HAP-1 (cell line): ENCODE measurements around the gene PLXDC2.

Experiments
- DNase-seq, 2 experiments: peaks; one replicate each; pipeline ENCODE4 v3.0.0-alpha.2; 2016 to 2020; ENCODE audit warnings: low spot score in 2 of 2
- H3K27me3 ChIP-seq: fragments of 250-450 bp; sonication (Bioruptor Pico); 2 replicates; pipeline ENCODE4 v1.5.1; 2020; ENCODE audit warnings: low read depth, mild to moderate bottlenecking, moderate library complexity
- H3K36me3 ChIP-seq: fragments of 250-450 bp; sonication (Bioruptor Pico); replicated peaks from 2 replicates; pipeline ENCODE4 v1.5.1; 2020; ENCODE audit warnings: mild to moderate bottlenecking
- H3K4me1 ChIP-seq: fragments of 250-450 bp; sonication (Bioruptor Pico); 2 replicates; pipeline ENCODE4 v1.5.1; 2020; ENCODE audit warnings: mild to moderate bottlenecking
- H3K4me3 ChIP-seq: fragments of 250-450 bp; sonication (Bioruptor Pico); 2 replicates; pipeline ENCODE4 v1.5.1; 2020; ENCODE audit warnings: mild to moderate bottlenecking, moderate library complexity
- H3K9me3 ChIP-seq: fragments of 250-450 bp; sonication (Bioruptor Pico); 2 replicates; pipeline ENCODE4 v1.5.1; 2020; ENCODE audit warnings: mild to moderate bottlenecking, moderate library complexity
- in situ Hi-C: fragments of 300-500 bp; cut with MboI; formaldehyde crosslinking; loops from 3 replicates; pipeline ENCODE4 v1.14.3; 2020; ENCODE audit warnings: low sequenced_read_pairs, inconsistent platforms, mixed read lengths

PLXDC2 gene

GRCh38 chr10:19848226-19848985 is 32.2 kb downstream of the PLXDC2 start:
- Histone ChIP-seq H3K9me3 (no peaks in the 10 kb centered on the region), H3K4me1 (peaks cover 5% of the 10 kb centered on the region; the same call in 1 of the 2 replicates), H3K27me3 (no peaks in the 10 kb centered on the region), H3K36me3 (no peaks in the 10 kb centered on the region), H3K4me3 (no peak overlapping the region)
- in situ Hi-C loops: no loop called here
- no peak for DNase-seq

- Histone ChIP-seq H3K9me3 (no peaks in the 10 kb centered on the region), H3K36me3 (no peaks in the 10 kb centered on the region), H3K4me1 (no peaks in the 10 kb centered on the region), H3K4me3 (no peak overlapping the region), H3K27me3 (no peaks in the 10 kb centered on the region)
- DNase-seq: no peak
- in situ Hi-C loops: no loop called here
These were observed 37.6 kb downstream of the PLXDC2 start for GRCh38 chr10:19853831-19854230.

GRCh38 chr10:19857876-19858275 is 41.6 kb downstream of the PLXDC2 start:
- in situ Hi-C loops: no loop called here
- Histone ChIP-seq H3K27me3 (no peaks in the 10 kb centered on the region), H3K36me3 (no peaks in the 10 kb centered on the region), H3K4me3 (no peak overlapping the region), H3K4me1 (no peaks in the 10 kb centered on the region), H3K9me3 (no peaks in the 10 kb centered on the region)
- DNase-seq: no peak

GRCh38 chr10:19860107-19860506 is 43.9 kb downstream of the PLXDC2 start:
- no peak for DNase-seq
- Histone ChIP-seq H3K4me1 (peaks cover 5% of the 10 kb centered on the region), H3K9me3 (no peaks in the 10 kb centered on the region), H3K36me3 (no peaks in the 10 kb centered on the region), H3K4me3 (no peak overlapping the region), H3K27me3 (no peaks in the 10 kb centered on the region)
- in situ Hi-C loops: no loop called here

- DNase-seq: no peak
- Histone ChIP-seq H3K4me1 (peaks cover 12% of the 10 kb centered on the region), H3K9me3 (no peaks in the 10 kb centered on the region; the same call in 1 of the 2 replicates), H3K27me3 (no peaks in the 10 kb centered on the region), H3K36me3 (no peaks in the 10 kb centered on the region), H3K4me3 (no peak overlapping the region)
- in situ Hi-C loops: no loop called here
These were observed 46.7 kb downstream of the PLXDC2 start for GRCh38 chr10:19862811-19863515.

DNA sequence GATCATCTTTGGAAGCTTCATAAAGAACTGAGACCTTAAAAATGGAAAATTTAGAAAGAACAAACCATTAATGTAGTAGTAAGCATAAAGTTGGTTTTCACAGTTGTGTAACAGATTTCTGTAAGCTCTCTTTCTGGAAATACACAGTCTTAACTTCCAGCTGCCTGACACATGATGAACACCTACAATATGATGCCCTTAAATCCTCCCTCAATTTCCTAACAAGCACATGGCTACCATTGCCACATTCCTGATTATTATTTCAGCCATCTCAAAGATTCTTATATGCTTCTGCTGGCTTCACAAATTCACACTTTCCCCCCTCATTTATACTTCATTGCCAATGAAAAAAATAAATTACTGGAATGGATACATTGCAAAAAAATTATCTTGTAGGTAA is 49.4 kb downstream of the PLXDC2 start:
- H3K4me1 ChIP-seq: peaks cover 12% of the 10 kb centered on the region
- no peaks in the 10 kb centered on the region for H3K27me3 ChIP-seq
- in situ Hi-C loops: no loop called here
- DNase-seq: no peak
- no peak overlapping the region for H3K4me3 ChIP-seq
- H3K36me3 ChIP-seq: no peaks in the 10 kb centered on the region
- no peaks in the 10 kb centered on the region; the same call in 1 of the 2 replicates for H3K9me3 ChIP-seq

DNA sequence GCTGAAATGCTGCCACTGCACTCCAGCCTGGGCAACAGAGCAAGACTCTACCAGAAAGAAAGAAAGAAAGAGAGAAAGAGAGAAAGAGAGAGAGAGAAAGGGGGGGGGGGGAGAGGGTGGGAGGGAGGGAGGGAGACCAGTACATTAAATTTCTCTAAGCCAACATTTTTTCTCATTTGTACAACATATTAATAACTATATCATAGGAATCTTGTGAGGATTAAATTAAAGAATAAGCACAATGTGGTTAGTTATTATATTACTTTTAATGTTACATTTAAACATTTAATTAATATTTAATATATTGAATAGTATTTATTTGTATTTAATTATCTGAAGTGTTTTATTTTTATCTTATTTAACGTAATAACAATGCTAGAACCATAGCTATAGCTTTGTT is 53.1 kb downstream of the PLXDC2 start:
- Histone ChIP-seq H3K4me1 (peaks cover 16% of the 10 kb centered on the region), H3K27me3 (no peaks in the 10 kb centered on the region), H3K9me3 (no peaks in the 10 kb centered on the region; the same call in 1 of the 2 replicates), H3K36me3 (no peaks in the 10 kb centered on the region), H3K4me3 (no peak overlapping the region)
- in situ Hi-C loops: no loop called here
- DNase-seq: no peak

DNA sequence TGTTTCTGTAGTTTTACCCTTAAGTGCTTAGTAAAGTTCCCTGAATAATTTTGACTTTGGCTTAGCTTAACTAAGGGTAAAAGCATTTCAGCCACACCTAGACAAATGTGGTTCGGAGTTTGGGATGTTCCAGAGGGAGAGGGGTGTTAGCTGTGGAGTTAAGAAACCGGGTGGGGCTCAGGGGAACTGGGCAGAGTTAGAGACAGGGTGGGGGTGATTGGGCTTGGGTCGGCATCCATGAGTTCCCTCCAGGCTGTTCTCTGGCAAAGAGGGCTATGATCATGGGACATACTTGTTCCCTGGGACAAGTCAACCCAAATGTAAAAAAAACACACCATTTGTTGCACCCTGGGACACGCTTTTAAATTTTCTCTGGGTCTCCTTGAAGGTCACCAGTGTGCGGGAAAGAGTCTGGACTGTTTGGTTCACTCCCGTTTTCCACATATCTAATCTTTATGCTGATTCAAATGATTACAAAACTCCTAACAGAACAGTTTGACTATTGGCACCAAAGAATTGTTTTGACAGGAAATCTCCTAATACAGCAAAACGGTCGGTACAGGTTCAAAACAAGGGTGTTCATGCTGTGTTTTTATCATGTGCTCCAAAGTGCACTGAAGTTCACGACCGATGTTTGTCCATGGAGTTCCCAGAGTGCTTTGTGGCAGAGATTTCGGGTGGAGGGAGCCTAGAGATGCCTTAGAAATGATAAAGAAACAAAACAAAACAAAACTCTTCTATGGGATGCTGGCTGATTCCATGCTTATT is 56.5 kb downstream of the PLXDC2 start:
- H3K36me3 ChIP-seq: no peaks in the 10 kb centered on the region
- no peak for DNase-seq
- no peaks in the 10 kb centered on the region for H3K27me3 ChIP-seq
- H3K9me3 ChIP-seq: no peaks in the 10 kb centered on the region
- peaks cover 5% of the 10 kb centered on the region for H3K4me1 ChIP-seq
- in situ Hi-C loops: no loop called here
- no peak overlapping the region for H3K4me3 ChIP-seq

DNA sequence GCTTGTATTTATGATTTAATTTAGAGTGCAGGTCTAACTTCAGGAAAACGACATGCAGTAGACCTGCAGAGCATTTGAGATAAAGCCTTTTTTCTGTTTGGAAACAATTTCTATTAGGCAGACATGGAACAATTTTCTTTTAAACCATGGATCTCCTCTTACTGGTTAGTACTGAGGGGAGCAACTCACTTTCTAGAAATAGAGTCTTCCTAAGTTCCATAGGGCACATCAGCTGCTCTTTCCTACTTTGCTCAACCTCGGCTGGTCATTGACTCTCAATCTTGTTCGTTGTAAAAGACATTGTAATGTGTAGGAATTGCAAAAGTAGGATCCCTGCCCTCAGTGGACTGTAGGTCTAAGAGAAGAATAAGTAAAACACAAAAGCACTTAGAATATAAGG is 58.0 kb downstream of the PLXDC2 start:
- in situ Hi-C loops: no loop called here
- Histone ChIP-seq H3K9me3 (no peaks in the 10 kb centered on the region), H3K4me3 (no peak overlapping the region), H3K27me3 (no peaks in the 10 kb centered on the region), H3K4me1 (peaks cover 5% of the 10 kb centered on the region), H3K36me3 (no peaks in the 10 kb centered on the region)
- DNase-seq: no peak

DNA sequence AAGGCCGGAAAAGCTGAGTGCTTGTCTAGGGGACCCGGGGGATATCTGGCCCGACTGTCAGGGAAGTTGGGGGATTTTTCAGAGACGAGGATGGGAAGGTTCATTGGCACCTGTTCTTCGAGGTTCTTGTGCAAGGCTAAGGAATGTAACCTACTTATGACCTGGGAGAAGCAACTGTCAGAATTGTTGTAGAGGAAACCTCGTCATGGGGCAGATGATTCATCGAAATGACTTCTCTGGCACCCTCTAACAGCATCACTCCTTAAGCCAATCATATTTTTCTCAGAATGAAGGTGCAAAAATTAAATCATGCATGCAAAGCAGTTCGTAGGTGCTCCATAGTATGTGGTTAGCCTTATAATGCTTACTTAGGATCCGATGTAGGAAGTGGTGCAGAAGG is 58.6 kb downstream of the PLXDC2 start:
- Histone ChIP-seq H3K4me3 (no peak overlapping the region), H3K9me3 (no peaks in the 10 kb centered on the region), H3K36me3 (no peaks in the 10 kb centered on the region), H3K27me3 (no peaks in the 10 kb centered on the region), H3K4me1 (peaks cover 5% of the 10 kb centered on the region)
- no peak for DNase-seq
- in situ Hi-C loops: no loop called here

- Histone ChIP-seq H3K4me1 (peaks cover 5% of the 10 kb centered on the region), H3K4me3 (no peak overlapping the region)
- in situ Hi-C loops: no loop called here
These were observed 60.3 kb downstream of the PLXDC2 start for GRCh38 chr10:19876570-19876969.

DNA sequence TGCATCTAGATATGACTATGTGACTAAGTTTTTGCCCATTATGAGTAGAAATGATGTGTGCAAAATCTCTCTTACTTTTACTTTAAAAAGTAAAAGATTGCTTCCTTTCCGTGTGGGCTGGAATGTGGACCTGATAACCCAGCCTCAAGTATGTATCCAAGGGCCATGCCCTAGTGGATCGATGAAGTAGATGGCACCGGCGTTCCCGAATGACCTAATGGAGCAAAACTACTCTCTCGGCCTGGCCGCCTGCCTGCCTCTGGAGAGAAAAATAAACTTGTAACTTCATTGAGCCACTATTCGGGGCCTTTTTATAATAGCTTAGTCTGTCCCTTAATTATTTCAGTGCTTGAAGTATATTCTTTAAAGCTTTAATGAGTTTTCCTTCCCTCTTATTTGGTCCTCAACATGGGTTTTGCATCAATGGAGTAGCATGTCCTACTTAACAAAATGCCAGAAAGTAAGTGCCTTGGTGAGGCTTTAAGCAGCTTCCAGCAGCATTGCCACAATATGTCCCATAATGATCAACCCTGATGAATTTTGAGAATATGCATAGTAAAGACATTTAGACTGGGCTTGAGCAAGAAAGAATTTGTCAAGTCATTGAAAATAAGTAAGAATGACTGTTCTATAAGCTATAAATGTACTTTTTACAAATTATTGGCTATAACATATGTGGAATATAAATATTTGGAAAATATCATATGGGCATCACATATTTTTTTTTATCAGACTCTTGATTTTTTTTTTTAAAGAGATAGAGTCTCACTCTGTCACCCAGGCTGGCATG is 61.4 kb downstream of the PLXDC2 start:
- H3K4me3 ChIP-seq: no peak overlapping the region
- no peaks in the 10 kb centered on the region for H3K9me3 ChIP-seq
- in situ Hi-C loops: no loop called here
- H3K36me3 ChIP-seq: no peaks in the 10 kb centered on the region
- H3K27me3 ChIP-seq: no peaks in the 10 kb centered on the region
- DNase-seq: no peak
- peaks cover 4% of the 10 kb centered on the region for H3K4me1 ChIP-seq

More at GRCh38 chr10:19876570-19876969, 60.3 kb downstream of the PLXDC2 start:
- Histone ChIP-seq H3K9me3 (no peaks in the 10 kb centered on the region), H3K27me3 (no peaks in the 10 kb centered on the region), H3K36me3 (no peaks in the 10 kb centered on the region)
- DNase-seq: no peak

DNA sequence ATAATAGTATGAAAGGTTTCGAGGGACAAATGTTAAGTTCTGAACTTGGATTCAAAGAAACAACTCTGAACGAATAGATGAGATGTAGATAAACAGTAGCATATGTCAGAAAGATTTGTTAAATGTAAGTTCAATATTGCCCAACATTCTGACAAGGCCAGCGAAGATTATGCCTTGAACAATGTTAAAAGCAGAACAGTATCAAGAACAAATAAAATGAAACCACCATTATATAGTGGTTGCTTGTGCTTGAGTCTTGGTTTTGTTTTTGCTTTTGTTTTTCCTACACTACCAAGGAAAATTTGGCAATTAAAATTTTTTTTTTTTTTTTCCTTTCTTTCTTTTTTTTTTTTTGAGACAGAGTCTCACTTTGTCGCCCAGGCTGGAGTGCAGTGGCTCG is 66.4 kb downstream of the PLXDC2 start:
- no peaks in the 10 kb centered on the region for H3K4me1 ChIP-seq
- in situ Hi-C loops: no loop called here
- no peak overlapping the region for H3K4me3 ChIP-seq
- H3K27me3 ChIP-seq: no peaks in the 10 kb centered on the region
- no peak for DNase-seq
- H3K36me3 ChIP-seq: no peaks in the 10 kb centered on the region
- no peaks in the 10 kb centered on the region for H3K9me3 ChIP-seq
